SK-N-SH (cell line): Measurements from ENCODE around the gene SH3TC1. TPM values are rescaled to one million over a fixed set of nuclear protein-coding genes. Genes with fewer than 3 reads are reported as not detected.

Experiments used
- CTCF ChIA-PET: fragments of 300-600, 350-600 bp; formaldehyde crosslinking; extraction: SDS; loops from one replicate; lab custom pipeline; 2021; lab: Yijun Ruan, JAX
- POLR2A ChIA-PET: fragments of 350-600 bp; sonication (Branson Sonifier 250); formaldehyde crosslinking; extraction: SDS; loops from one replicate; lab custom pipeline; 2020; ENCODE audit warnings: antibody characterized with exemption, inconsistent platforms; lab: Yijun Ruan, JAX
- DNase-seq: peaks from one replicate; pipeline ENCODE4 v3.0.0; 2012
- H2AFZ ChIP-seq: fragments of 200-600 bp; sonication (generic); 2 replicates; pipeline ENCODE4 v1.8.1; 2016; ENCODE audit warnings: antibody characterized with exemption, mild to moderate bottlenecking, low read depth
- H3F3A ChIP-seq: fragments of 200-600 bp; sonication (generic); replicated peaks from 2 replicates; pipeline ENCODE3; 2016; ENCODE audit warnings: antibody characterized with exemption, mild to moderate bottlenecking; ENCODE audit not compliant: insufficient read depth
- H3K27ac ChIP-seq, 2 experiments: fragments of 200-500 bp in 1 of 2; fragments of 200-600 bp in 1 of 2; sonication (Bioruptor generic) in 1 of 2; sonication (generic), shearing (Covaris generic) in 1 of 2; 2 replicates each; pipeline versions ENCODE4 v1.5.1 to v1.6.1; 2014 to 2016; ENCODE audit warnings: low read depth in 2 of 2, inconsistent platforms in 1 of 2, low read length in 1 of 2, mild to moderate bottlenecking in 1 of 2, mixed read lengths in 1 of 2
- H3K27me3 ChIP-seq: fragments of 200-600 bp; sonication (generic), shearing (Covaris generic); 2 replicates; pipeline ENCODE4 v1.6.1; 2016; ENCODE audit warnings: mixed run types; ENCODE audit not compliant: insufficient read depth
- H3K36me3 ChIP-seq, 2 experiments: fragments of 200-500 bp in 1 of 2; fragments of 200-600 bp in 1 of 2; sonication (Bioruptor generic) in 1 of 2; sonication (generic) in 1 of 2; replicated peaks in 1 of 2; 2 replicates each; pipeline versions ENCODE3 to v1.5.1; 2014 to 2016; ENCODE audit warnings: low read length in 1 of 2, mild to moderate bottlenecking in 1 of 2; ENCODE audit not compliant: insufficient read depth in 2 of 2, control insufficient read depth in 1 of 2
- H3K4me1 ChIP-seq, 2 experiments: fragments of 200-500 bp in 1 of 2; fragments of 200-600 bp in 1 of 2; sonication (Bioruptor generic) in 1 of 2; sonication (generic), shearing (Covaris generic) in 1 of 2; 2 replicates each; pipeline versions ENCODE4 v1.5.1 to v1.6.1; 2014 to 2016; ENCODE audit warnings: low read depth in 1 of 2, low read length in 1 of 2, mixed run types in 1 of 2; ENCODE audit not compliant: insufficient read depth in 2 of 2, control insufficient read depth in 1 of 2
- H3K4me2 ChIP-seq: fragments of 200-600 bp; sonication (generic), shearing (Covaris generic); 2 replicates; pipeline ENCODE4 v1.6.1; 2017; ENCODE audit warnings: mixed run types
- H3K4me3 ChIP-seq, 2 experiments: fragments of 200-500 bp in 1 of 2; fragments of 200-600 bp in 1 of 2; sonication (Bioruptor generic) in 1 of 2; sonication (generic), shearing (Covaris generic) in 1 of 2; 2 replicates each; pipeline versions ENCODE4 v1.5.1 to v1.8.1; 2014 to 2016; ENCODE audit warnings: low read depth in 2 of 2, inconsistent platforms in 1 of 2, low read length in 1 of 2, mild to moderate bottlenecking in 1 of 2, mixed read lengths in 1 of 2, moderate library complexity in 1 of 2
- H3K79me2 ChIP-seq: fragments of 200-600 bp; sonication (generic); 2 replicates; pipeline ENCODE4 v1.8.1; 2017; ENCODE audit warnings: mild to moderate bottlenecking; ENCODE audit not compliant: insufficient read depth
- H3K9ac ChIP-seq: fragments of 200-600 bp; sonication (generic); 2 replicates; pipeline ENCODE4 v1.6.1; 2017; ENCODE audit warnings: mixed run types
- H3K9me2 ChIP-seq: fragments of 200-600 bp; sonication (generic); 2 replicates; pipeline ENCODE4 v1.6.1; 2017; ENCODE audit warnings: mixed run types
- H3K9me3 ChIP-seq: fragments of 200-600 bp; sonication (generic); 2 replicates; pipeline ENCODE4 v1.6.1; 2017; ENCODE audit warnings: mixed run types, mild to moderate bottlenecking, moderate library complexity
- H4K20me1 ChIP-seq: fragments of 200-600 bp; sonication (generic); 2 replicates; pipeline ENCODE4 v1.6.1; 2017; ENCODE audit warnings: mild to moderate bottlenecking, mixed run types; ENCODE audit not compliant: insufficient read depth
- FOXJ3 ChIP-seq: sonication (generic); formaldehyde crosslinking; IDR thresholded peaks from 2 replicates; pipeline ENCODE4 v1.5.1; 2020; ENCODE audit warnings: mild to moderate bottlenecking, missing genetic modification reagents
- GATA2 ChIP-seq: sonication (generic); formaldehyde crosslinking; IDR thresholded peaks from 2 replicates; pipeline ENCODE4 v1.5.0; 2020; ENCODE audit warnings: mild to moderate bottlenecking, missing genetic modification reagents
- REST ChIP-seq: IDR thresholded peaks from 2 replicates; pipeline ENCODE4 v1.6.1; 2012; ENCODE audit warnings: mild to moderate bottlenecking, low read depth, low read length, moderate library complexity
- RXRA ChIP-seq: IDR thresholded peaks from 2 replicates; pipeline ENCODE4 v1.4.0; 2012; ENCODE audit warnings: low read depth, mild to moderate bottlenecking, borderline replicate concordance
- TAF1 ChIP-seq: IDR thresholded peaks from 2 replicates; pipeline ENCODE4 v1.6.1; 2012; ENCODE audit warnings: low read depth, mild to moderate bottlenecking, low read length, moderate library complexity, borderline replicate concordance
- TEAD4 ChIP-seq: IDR thresholded peaks from 2 replicates; pipeline ENCODE4 v1.4.0; 2012; ENCODE audit warnings: mild to moderate bottlenecking, borderline replicate concordance; ENCODE audit not compliant: insufficient read depth
- YY1 ChIP-seq: IDR thresholded peaks from 2 replicates; pipeline ENCODE4 v1.4.0; 2012; ENCODE audit warnings: low read depth, mild to moderate bottlenecking
- ZBTB33 ChIP-seq: IDR thresholded peaks from 2 replicates; pipeline ENCODE4 v1.4.0; 2012; ENCODE audit warnings: low read depth, borderline replicate concordance
- WGBS: methylation state at CpG from one replicate; pipeline ENCODE4 v1.1.6; 2017; ENCODE audit warnings: low lambda C conversion rate; 5-methylcytosine and 5-hydroxymethylcytosine counted together
- polyA plus RNA-seq, 3 experiments: library from polyadenylated mRNA; depleted of rRNA; stranded (reverse); fragments of >200 nt; gene quantifications; 2 replicates each; pipeline ENCODE4 v1.2.3, GENCODE V29; 2012
- TF ChIP-seq, protein P1 (sequence below): IDR thresholded peaks from 2 replicates; pipeline ENCODE4 v1.4.0; 2012; ENCODE audit warnings: low read depth
- TF ChIP-seq, protein P2 (sequence below): fragments of 150-350 bp; IDR thresholded peaks from 2 replicates; pipeline ENCODE4 v1.6.1; 2017; ENCODE audit warnings: antibody characterized with exemption, low read length, low read depth, borderline replicate concordance

Gene SH3TC1
- polyA plus RNA-seq, 1 of the 3 experiments (the other 2 are of a cell fraction), result 2.7 TPM

GRCh38 chr4:8286719-8287342 lies 87.7 kb downstream of the SH3TC1 start:
- Histone ChIP-seq H2AFZ (no peak overlapping the region), H3F3A (no peaks in the 10 kb centered on the region), H3K27me3 (no peaks in the 10 kb centered on the region), H3K27ac (no peak overlapping the region), H3K4me1 (peaks cover 0 to 32% of the 10 kb centered on the region in 2 experiments; a peak in 1 of 4 replicates), H3K9me2 (no peaks in the 10 kb centered on the region), H3K9me3 (no peaks in the 10 kb centered on the region), H3K4me3 (no peak overlapping the region), H3K4me2 (no peak overlapping the region), H3K9ac (no peak overlapping the region), H3K36me3 (no peaks in the 10 kb centered on the region), H3K79me2 (no peaks in the 10 kb centered on the region), H4K20me1 (no peaks in the 10 kb centered on the region)
- whole genome bisulfite sequencing, result 76% methylated on average over 13 of the region's 15 CpGs
- no peak for DNase-seq
- TF ChIP-seq, protein P1, sequence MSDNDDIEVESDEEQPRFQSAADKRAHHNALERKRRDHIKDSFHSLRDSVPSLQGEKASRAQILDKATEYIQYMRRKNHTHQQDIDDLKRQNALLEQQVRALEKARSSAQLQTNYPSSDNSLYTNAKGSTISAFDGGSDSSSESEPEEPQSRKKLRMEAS, result no peak
- TF ChIP-seq REST (no peak), RXRA (no peak), FOXJ3 (CRISPR knock-in tag) (no peak), TAF1 (no peak), YY1 (no peak), ZBTB33 (no peak), GATA2 (CRISPR knock-in tag) (no peak), TEAD4 (no peak)
- TF ChIP-seq, protein P2, sequence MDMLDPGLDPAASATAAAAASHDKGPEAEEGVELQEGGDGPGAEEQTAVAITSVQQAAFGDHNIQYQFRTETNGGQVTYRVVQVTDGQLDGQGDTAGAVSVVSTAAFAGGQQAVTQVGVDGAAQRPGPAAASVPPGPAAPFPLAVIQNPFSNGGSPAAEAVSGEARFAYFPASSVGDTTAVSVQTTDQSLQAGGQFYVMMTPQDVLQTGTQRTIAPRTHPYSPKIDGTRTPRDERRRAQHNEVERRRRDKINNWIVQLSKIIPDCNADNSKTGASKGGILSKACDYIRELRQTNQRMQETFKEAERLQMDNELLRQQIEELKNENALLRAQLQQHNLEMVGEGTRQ, result no peak
- ChIA-PET POLR2A (no interaction called here), CTCF (no interaction called here)
